GM18870 (cell line): ENCODE measurements around the gene KAT2B.
"Not testable (repeated sequence)": the region's sequence is repeated elsewhere in the genome, so short reads cannot be mapped to it uniquely, and the experiment has no call there.

Experiments
- ATAC-seq: cut with Tn5 transposase; IDR thresholded peaks from one replicate; pipeline ENCODE4 v1.9.1; 2021; ENCODE audit warnings: moderate library complexity; ENCODE audit not compliant: unreplicated experiment

Gene KAT2B

GRCh38 chr3:20041197-20041780, 1.0 kb downstream of the KAT2B start:
- peak; percentile 44 for ATAC-seq

GRCh38 chr3:20042331-20042730, 2.1 kb downstream of the KAT2B start:
- no peak for ATAC-seq

GRCh38 chr3:20043396-20043795, 3.1 kb downstream of the KAT2B start:
- peak; percentile 34 for ATAC-seq

- ATAC-seq = no peak
Measured at GRCh38 chr3:20043825-20044224, 3.6 kb downstream of the KAT2B start.

GRCh38 chr3:20045141-20045540, 4.9 kb downstream of the KAT2B start:
- not testable (repeated sequence) for ATAC-seq

GRCh38 chr3:20046556-20046955, 6.3 kb downstream of the KAT2B start:
- no peak for ATAC-seq

GRCh38 chr3:20047341-20047779, 7.1 kb downstream of the KAT2B start:
- ATAC-seq = no peak

GRCh38 chr3:20047976-20048883, 8.0 kb downstream of the KAT2B start:
- ATAC-seq = peak; percentile 13

- ATAC-seq = no peak
Measured at GRCh38 chr3:20051123-20051806, 11.0 kb downstream of the KAT2B start.

- ATAC-seq = no peak
Measured at GRCh38 chr3:20052851-20053250, 12.6 kb downstream of the KAT2B start.

GRCh38 chr3:20054549-20054987, 14.3 kb downstream of the KAT2B start:
- ATAC-seq = peak; percentile 90

GRCh38 chr3:20055020-20055775, 15.0 kb downstream of the KAT2B start:
- no peak for ATAC-seq

- no peak for ATAC-seq
Measured at GRCh38 chr3:20055842-20056241, 15.6 kb downstream of the KAT2B start.

GRCh38 chr3:20056725-20057611, 16.7 kb downstream of the KAT2B start:
- ATAC-seq = peak; percentile 30

- no peak for ATAC-seq
Measured at GRCh38 chr3:20057612-20058180, 17.4 kb downstream of the KAT2B start.

GRCh38 chr3:20059929-20060328, 19.7 kb downstream of the KAT2B start:
- ATAC-seq = no peak

GRCh38 chr3:20060974-20061685, 20.9 kb downstream of the KAT2B start:
- ATAC-seq = peak; percentile 90

- ATAC-seq = no peak
Measured at GRCh38 chr3:20062996-20063395, 22.8 kb downstream of the KAT2B start.

GRCh38 chr3:20064387-20064786, 24.1 kb downstream of the KAT2B start:
- ATAC-seq = no peak
